ENCODE measurements around the gene IFI27. TPM values are rescaled to one million over a fixed set of nuclear protein-coding genes. Genes with fewer than 3 reads are reported as not detected.

IFI27 gene
- total RNA-seq, 1 donor from 2014 or later: 42.2 TPM

DNA sequence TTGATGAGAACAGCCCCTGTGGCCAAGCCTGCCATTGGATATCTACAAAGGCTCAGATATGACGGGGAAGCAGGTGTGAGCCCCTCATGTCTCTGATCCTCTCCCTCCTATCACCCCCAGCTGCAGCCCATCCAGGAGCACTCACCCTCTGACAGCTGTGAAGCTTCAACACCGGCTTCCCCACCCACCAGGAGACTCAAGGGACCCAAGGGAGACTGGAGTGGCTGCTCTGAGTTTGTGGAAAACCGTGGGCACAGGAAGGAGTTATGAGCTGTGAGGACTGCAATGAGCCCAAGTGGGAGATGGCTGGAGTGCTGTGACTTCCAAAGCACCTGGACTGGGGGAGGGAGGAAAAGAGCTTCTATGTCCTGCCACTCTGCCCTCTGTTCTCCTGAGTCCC lies 10.9 kb downstream of the IFI27 start:
- H3K27me3 Mint-ChIP-seq (ENCODE audit: insufficient read depth): peaks cover 8% of the 10 kb centered on the region
- H3K9me3 Mint-ChIP-seq: peaks cover 13% of the 10 kb centered on the region
- intact Hi-C loops (cut with micrococcal nuclease): no loop called here
- H3K4me3 Mint-ChIP-seq: no peak overlapping the region
- H3K4me1 Mint-ChIP-seq (ENCODE audit: low read depth): peaks cover 5% of the 10 kb centered on the region
- DNase-seq (ENCODE audit: low spot score): no peak
- no peaks in the 10 kb centered on the region for H3K36me3 Mint-ChIP-seq (ENCODE audit: low read depth)
- no peak overlapping the region for H3K27ac Mint-ChIP-seq

- no peak overlapping the region for H3K4me3 Mint-ChIP-seq
Measured at GRCh38 chr14:94122438-94122837, 11.9 kb downstream of the IFI27 start.

DNA sequence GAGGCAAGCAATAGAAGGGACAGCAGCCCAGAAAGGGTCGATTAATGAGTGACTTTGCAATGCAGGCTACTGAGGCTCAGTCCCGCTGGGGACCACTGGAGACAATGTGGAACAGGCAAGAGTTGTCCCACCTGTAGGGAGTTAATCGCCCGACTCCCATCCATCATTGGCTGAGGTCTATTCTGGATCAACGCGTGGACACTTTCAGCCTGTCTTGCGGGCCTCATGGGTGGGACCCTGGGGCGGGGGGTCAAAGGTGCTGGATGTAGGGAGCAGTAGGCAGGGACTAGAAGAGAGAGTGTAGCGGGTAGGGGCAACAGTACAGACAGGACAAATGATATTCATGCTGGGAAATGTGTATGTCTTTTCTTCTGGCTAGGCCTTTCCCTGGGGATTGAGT lies 12.8 kb downstream of the IFI27 start:
- no peaks in the 10 kb centered on the region for H3K36me3 Mint-ChIP-seq (ENCODE audit: low read depth)
- peaks cover 13% of the 10 kb centered on the region for H3K9me3 Mint-ChIP-seq
- H3K4me1 Mint-ChIP-seq (ENCODE audit: low read depth): no peaks in the 10 kb centered on the region
- H3K4me3 Mint-ChIP-seq: no peak overlapping the region
- intact Hi-C loops (cut with micrococcal nuclease): no loop called here
- no peak for DNase-seq (ENCODE audit: low spot score)
- H3K27me3 Mint-ChIP-seq (ENCODE audit: insufficient read depth): peaks cover 8% of the 10 kb centered on the region
- H3K27ac Mint-ChIP-seq: no peak overlapping the region

More at GRCh38 chr14:94122438-94122837, 11.9 kb downstream of the IFI27 start:
- Mint-ChIP-seq H3K4me1 (ENCODE audit: low read depth) (peaks cover 5% of the 10 kb centered on the region), H3K36me3 (ENCODE audit: low read depth) (no peaks in the 10 kb centered on the region), H3K27ac (no peak overlapping the region), H3K27me3 (ENCODE audit: insufficient read depth) (peaks cover 8% of the 10 kb centered on the region), H3K9me3 (peaks cover 13% of the 10 kb centered on the region)
- intact Hi-C loops (cut with micrococcal nuclease): no loop called here
- no peak for DNase-seq (ENCODE audit: low spot score)

DNA sequence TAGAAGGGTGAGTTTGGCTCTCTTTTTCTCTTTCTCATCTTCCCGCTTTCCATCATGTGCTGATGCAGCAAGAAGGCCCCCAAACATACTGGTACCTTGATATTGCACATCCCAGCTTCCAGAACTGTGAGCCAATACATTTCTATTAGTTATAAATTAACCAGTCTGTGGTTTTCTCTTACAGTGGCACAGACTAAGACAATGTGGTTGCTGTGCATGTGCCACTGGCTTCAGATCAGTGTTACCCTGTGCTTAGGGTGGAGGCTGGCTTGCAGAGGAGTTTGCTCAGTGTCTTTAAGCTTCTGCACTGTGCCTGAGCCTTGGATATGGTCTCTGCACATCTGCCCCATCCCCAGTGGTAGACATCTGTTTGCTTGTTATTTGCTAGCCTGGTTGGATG lies 13.3 kb downstream of the IFI27 start:
- H3K27ac Mint-ChIP-seq: no peak overlapping the region

GRCh38 chr14:94124582-94125377 lies 14.2 kb downstream of the IFI27 start:
- no peaks in the 10 kb centered on the region for H3K36me3 Mint-ChIP-seq (ENCODE audit: low read depth)
- DNase-seq (ENCODE audit: low spot score): no peak
- intact Hi-C loops (cut with micrococcal nuclease): no loop called here
- peaks cover 8% of the 10 kb centered on the region for H3K27me3 Mint-ChIP-seq (ENCODE audit: insufficient read depth)
- no peak overlapping the region for H3K4me3 Mint-ChIP-seq
- H3K9me3 Mint-ChIP-seq: peaks cover 10% of the 10 kb centered on the region
- H3K4me1 Mint-ChIP-seq (ENCODE audit: low read depth): peaks cover 10% of the 10 kb centered on the region
- no peak overlapping the region for H3K27ac Mint-ChIP-seq

More for the DNA sequence above, 13.3 kb downstream of the IFI27 start:
- intact Hi-C loops (cut with micrococcal nuclease): no loop called here
- no peaks in the 10 kb centered on the region for H3K36me3 Mint-ChIP-seq (ENCODE audit: low read depth)
- no peak overlapping the region for H3K4me3 Mint-ChIP-seq
- no peak for DNase-seq (ENCODE audit: low spot score)
- H3K27me3 Mint-ChIP-seq (ENCODE audit: insufficient read depth): peaks cover 8% of the 10 kb centered on the region
- peaks cover 6% of the 10 kb centered on the region for H3K4me1 Mint-ChIP-seq (ENCODE audit: low read depth)
- H3K9me3 Mint-ChIP-seq: peaks cover 13% of the 10 kb centered on the region

GRCh38 chr14:94125659-94126418 lies 15.3 kb downstream of the IFI27 start:
- Mint-ChIP-seq H3K4me1 (ENCODE audit: low read depth) (peaks cover 20% of the 10 kb centered on the region), H3K27ac (no peak overlapping the region), H3K9me3 (peaks cover 2% of the 10 kb centered on the region), H3K36me3 (ENCODE audit: low read depth) (no peaks in the 10 kb centered on the region), H3K27me3 (ENCODE audit: insufficient read depth) (peaks cover 14% of the 10 kb centered on the region), H3K4me3 (no peak overlapping the region)
- DNase-seq (ENCODE audit: low spot score): no peak
- intact Hi-C loops (cut with micrococcal nuclease): no loop called here

DNA sequence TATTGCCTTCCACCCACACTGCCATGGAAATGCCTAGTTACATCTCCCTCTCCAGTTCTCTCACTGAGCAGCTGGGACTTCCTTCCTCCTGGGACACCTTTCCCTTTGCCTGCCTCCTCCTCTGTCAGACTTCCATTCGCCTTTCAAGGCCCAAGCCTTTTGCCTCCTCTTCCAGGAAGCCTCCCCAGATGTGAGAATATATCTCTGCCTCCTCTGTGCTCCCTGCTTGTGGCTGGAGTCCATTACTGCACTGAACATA lies 15.8 kb downstream of the IFI27 start:
- H3K27ac Mint-ChIP-seq: no peak overlapping the region
- intact Hi-C loops (cut with micrococcal nuclease): no loop called here
- no peak overlapping the region for H3K4me3 Mint-ChIP-seq
- no peaks in the 10 kb centered on the region for H3K36me3 Mint-ChIP-seq (ENCODE audit: low read depth)
- H3K9me3 Mint-ChIP-seq: no peaks in the 10 kb centered on the region
- no peak for DNase-seq (ENCODE audit: low spot score)
- peaks cover 17% of the 10 kb centered on the region for H3K27me3 Mint-ChIP-seq (ENCODE audit: insufficient read depth)
- H3K4me1 Mint-ChIP-seq (ENCODE audit: low read depth): peaks cover 22% of the 10 kb centered on the region

- Mint-ChIP-seq H3K4me3 (no peak overlapping the region), H3K9me3 (no peaks in the 10 kb centered on the region)
Measured at GRCh38 chr14:94126800-94127199, 16.3 kb downstream of the IFI27 start.

GRCh38 chr14:94127330-94127729 lies 16.8 kb downstream of the IFI27 start:
- Mint-ChIP-seq H3K27me3 (ENCODE audit: insufficient read depth) (peaks cover 12% of the 10 kb centered on the region), H3K4me1 (ENCODE audit: low read depth) (peaks cover 26% of the 10 kb centered on the region), H3K27ac (no peak overlapping the region), H3K36me3 (ENCODE audit: low read depth) (no peaks in the 10 kb centered on the region), H3K4me3 (no peak overlapping the region), H3K9me3 (no peaks in the 10 kb centered on the region)
- DNase-seq (ENCODE audit: low spot score): no peak
- intact Hi-C loops (cut with micrococcal nuclease): no loop called here

More at GRCh38 chr14:94126800-94127199, 16.3 kb downstream of the IFI27 start:
- Mint-ChIP-seq H3K27me3 (ENCODE audit: insufficient read depth) (peaks cover 16% of the 10 kb centered on the region), H3K4me1 (ENCODE audit: low read depth) (peaks cover 22% of the 10 kb centered on the region), H3K36me3 (ENCODE audit: low read depth) (no peaks in the 10 kb centered on the region), H3K27ac (no peak overlapping the region)
- intact Hi-C loops (cut with micrococcal nuclease): no loop called here
- no peak for DNase-seq (ENCODE audit: low spot score)

GRCh38 chr14:94128216-94128839 lies 17.8 kb downstream of the IFI27 start:
- DNase-seq (ENCODE audit: low spot score): no peak
- intact Hi-C loops (cut with micrococcal nuclease): no loop called here
- no peaks in the 10 kb centered on the region for H3K9me3 Mint-ChIP-seq
- H3K27me3 Mint-ChIP-seq (ENCODE audit: insufficient read depth): peaks cover 12% of the 10 kb centered on the region
- H3K4me1 Mint-ChIP-seq (ENCODE audit: low read depth): peaks cover 26% of the 10 kb centered on the region
- peak overlapping the region; percentile 87 for H3K4me3 Mint-ChIP-seq
- peak overlapping the region; percentile 86 for H3K27ac Mint-ChIP-seq
- no peaks in the 10 kb centered on the region for H3K36me3 Mint-ChIP-seq (ENCODE audit: low read depth)

DNA sequence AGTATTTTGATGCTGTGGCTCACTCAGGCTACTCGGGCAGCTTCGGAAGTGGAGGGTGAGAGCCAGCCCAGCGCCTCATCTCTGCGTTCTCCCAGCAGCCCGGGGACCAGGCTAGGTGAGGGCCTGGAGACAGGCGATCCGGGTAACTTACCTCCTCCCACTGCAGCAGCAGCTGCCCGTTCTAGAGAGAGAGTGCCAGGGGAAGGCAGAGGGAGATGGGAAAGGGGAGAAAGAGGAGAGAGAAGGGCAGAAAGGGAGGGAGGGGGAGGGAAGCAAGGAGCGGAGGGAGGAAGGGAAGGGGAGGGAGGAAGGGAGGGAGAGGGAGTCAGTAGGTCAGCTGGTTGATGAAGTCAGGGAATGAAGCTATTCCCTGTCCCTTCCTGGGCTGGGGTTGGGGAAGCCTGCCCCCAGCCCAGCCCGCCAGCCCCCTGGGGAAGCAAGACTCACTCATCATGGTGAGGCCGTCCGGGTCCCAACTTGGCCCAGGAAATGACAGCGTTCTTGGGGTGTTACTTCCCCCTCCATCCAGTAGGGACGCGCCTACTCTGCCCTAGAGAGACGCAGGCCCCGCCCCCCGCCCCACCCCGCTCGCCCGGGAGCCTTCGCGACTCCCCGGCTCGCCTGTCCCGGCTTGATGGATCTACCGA lies 18.7 kb downstream of the IFI27 start, which contains the start of gene IFI27L2:
IFI27L2 (minus strand) TSS at position 494 of the 647 bp plus-strand sequence; CDS start at position 454, 40 bp downstream.
- peak within 1 kb of the TSS; percentile 86 for H3K27ac Mint-ChIP-seq
- H3K36me3 Mint-ChIP-seq (ENCODE audit: low read depth): no peaks in the 10 kb centered on the region
- H3K27me3 Mint-ChIP-seq (ENCODE audit: insufficient read depth): peaks cover 20% of the 10 kb centered on the region
- intact Hi-C loops (cut with micrococcal nuclease): loop anchor here (1.0 kb wide), 3 partner anchors 45 to 103 kb away; partner anchors contain the start of genes DDX24, IFI27L1, OTUB2 and PPP4R4
- DNase-seq (ENCODE audit: low spot score): peak; percentile 59
- peak within 1 kb of the TSS; percentile 87 for H3K4me3 Mint-ChIP-seq
- no peaks in the 10 kb centered on the region for H3K9me3 Mint-ChIP-seq
- peaks cover 26% of the 10 kb centered on the region for H3K4me1 Mint-ChIP-seq (ENCODE audit: low read depth)

DNA sequence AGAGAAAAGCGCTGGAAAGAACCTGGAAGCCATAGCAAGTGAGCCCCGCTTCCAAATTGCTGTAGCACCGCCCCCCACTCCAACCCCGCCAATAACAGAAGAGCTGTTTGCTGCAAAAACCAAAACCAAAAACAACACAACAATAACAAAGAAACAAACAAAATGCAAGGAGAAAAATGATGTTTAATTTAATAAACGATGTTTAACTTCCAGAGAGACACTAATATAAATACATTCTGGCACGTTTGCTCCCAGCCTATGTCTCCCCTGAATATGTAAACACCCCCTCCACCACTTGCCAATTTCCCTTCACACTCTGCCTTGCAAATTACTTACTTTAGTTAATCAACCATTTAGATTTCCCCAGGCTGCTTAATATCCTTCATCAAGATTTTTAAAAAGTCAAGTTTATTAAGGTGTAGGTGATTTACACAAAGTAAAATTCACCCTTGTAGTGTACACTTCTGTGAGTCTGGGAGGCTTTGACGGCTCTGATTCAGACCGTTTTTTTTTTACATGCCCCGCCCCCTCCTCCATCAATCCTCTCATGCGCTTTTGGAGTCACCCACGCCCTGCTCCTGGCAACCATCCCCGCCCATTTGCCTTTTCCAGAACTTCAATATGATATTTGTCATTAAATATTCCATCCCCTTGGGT lies 19.4 kb downstream of the IFI27 start:
- peak overlapping the region; percentile 18 for H3K27ac Mint-ChIP-seq
- H3K4me1 Mint-ChIP-seq (ENCODE audit: low read depth): peaks cover 26% of the 10 kb centered on the region
- peak; percentile 32 for DNase-seq (ENCODE audit: low spot score)
- peak overlapping the region; percentile 87 for H3K4me3 Mint-ChIP-seq
- H3K9me3 Mint-ChIP-seq: peaks cover 2% of the 10 kb centered on the region
- intact Hi-C loops (cut with micrococcal nuclease): loop anchor here (1.0 to 5.0 kb wide), 4 partner anchors 44 to 177 kb away; partner anchors contain the start of genes DDX24, IFI27L1, OTUB2 and PPP4R4
- peaks cover 21% of the 10 kb centered on the region for H3K27me3 Mint-ChIP-seq (ENCODE audit: insufficient read depth)
- no peaks in the 10 kb centered on the region for H3K36me3 Mint-ChIP-seq (ENCODE audit: low read depth)
